Measurements from ENCODE around the gene FSTL4. TPM values are rescaled to one million over a fixed set of nuclear protein-coding genes. Genes with fewer than 3 reads are reported as not detected.

Gene FSTL4
- total RNA-seq, 4 donors from 2014 or later = 0.22 to 0.47 (median 0.27) TPM; not detected in 1

GRCh38 chr5:133455676-133456075 lies 156.7 kb downstream of the FSTL4 start:
- no peak for ATAC-seq
- TF ChIP-seq CTCF (IDR thresholded peaks at IDR 0.05) (no peak), EP300 (IDR thresholded peaks at IDR 0.05) (no peak), POLR2AphosphoS5 (IDR thresholded peaks at IDR 0.05) (no peak), POLR2A (IDR thresholded peaks at IDR 0.05) (no peak)
- no peaks in the 10 kb centered on the region for H3K4me1 ChIP-seq
- H3K27ac ChIP-seq = no peak overlapping the region
- H3K27me3 ChIP-seq = no peaks in the 10 kb centered on the region
- H3K4me3 ChIP-seq = no peak overlapping the region
- no peaks in the 10 kb centered on the region for H3K9me3 ChIP-seq
- 82% methylated on average over 4 of the region's 5 CpGs; no CpG with 5 or more reads in 1 of the 2 donors for WGBS, 2 donors (ENCODE audit: low coverage in 1 of 2)
- no peaks in the 10 kb centered on the region for H3K36me3 ChIP-seq

GRCh38 chr5:133454442-133454841 lies 157.9 kb downstream of the FSTL4 start:
- no peak for ATAC-seq
- no peak for TF ChIP-seq POLR2A (IDR thresholded peaks at IDR 0.05)
- TF ChIP-seq EP300 (IDR thresholded peaks at IDR 0.05) = no peak
- no peak for TF ChIP-seq POLR2AphosphoS5 (IDR thresholded peaks at IDR 0.05)
- no peak for TF ChIP-seq CTCF (IDR thresholded peaks at IDR 0.05)
- WGBS, 2 donors (ENCODE audit: low coverage in 1 of 2) = 71% methylated on average over 2 of the region's 9 CpGs; no CpG with 5 or more reads in 1 of the 2 donors

GRCh38 chr5:133453831-133454230 lies 158.5 kb downstream of the FSTL4 start:
- H3K4me3 ChIP-seq = no peak overlapping the region
- H3K9me3 ChIP-seq = no peaks in the 10 kb centered on the region
- WGBS, 2 donors (ENCODE audit: low coverage in 1 of 2) = 27 to 53% methylated on average over 2 of the region's 2 CpGs
- H3K27me3 ChIP-seq = no peaks in the 10 kb centered on the region
- no peak overlapping the region for H3K27ac ChIP-seq
- TF ChIP-seq EP300 (IDR thresholded peaks at IDR 0.05) = no peak
- no peak for TF ChIP-seq POLR2AphosphoS5 (IDR thresholded peaks at IDR 0.05)
- no peak for TF ChIP-seq POLR2A (IDR thresholded peaks at IDR 0.05)
- no peak for TF ChIP-seq CTCF (IDR thresholded peaks at IDR 0.05)
- ATAC-seq = no peak
- H3K36me3 ChIP-seq = no peaks in the 10 kb centered on the region
- H3K4me1 ChIP-seq = no peaks in the 10 kb centered on the region

More at GRCh38 chr5:133454442-133454841, 157.9 kb downstream of the FSTL4 start:
- H3K27ac ChIP-seq = no peak overlapping the region
- no peaks in the 10 kb centered on the region for H3K4me1 ChIP-seq
- no peaks in the 10 kb centered on the region for H3K27me3 ChIP-seq
- no peak overlapping the region for H3K4me3 ChIP-seq
- H3K9me3 ChIP-seq = no peaks in the 10 kb centered on the region
- H3K36me3 ChIP-seq = no peaks in the 10 kb centered on the region

GRCh38 chr5:133453084-133453780 lies 159.1 kb downstream of the FSTL4 start:
- Histone ChIP-seq H3K27ac (no peak overlapping the region), H3K4me1 (no peaks in the 10 kb centered on the region), H3K27me3 (no peaks in the 10 kb centered on the region), H3K36me3 (no peaks in the 10 kb centered on the region), H3K9me3 (no peaks in the 10 kb centered on the region), H3K4me3 (no peak overlapping the region)
- 84 to 100% methylated on average over 2 of the region's 4 CpGs for WGBS, 2 donors (ENCODE audit: low coverage in 1 of 2)
- no peak for TF ChIP-seq EP300 (IDR thresholded peaks at IDR 0.05)
- TF ChIP-seq CTCF (IDR thresholded peaks at IDR 0.05) = no peak
- TF ChIP-seq POLR2A (IDR thresholded peaks at IDR 0.05) = no peak
- TF ChIP-seq POLR2AphosphoS5 (IDR thresholded peaks at IDR 0.05) = no peak
- ATAC-seq = no peak

GRCh38 chr5:133451926-133452325 lies 160.4 kb downstream of the FSTL4 start:
- Histone ChIP-seq H3K27ac (no peak overlapping the region), H3K27me3 (no peaks in the 10 kb centered on the region), H3K36me3 (no peaks in the 10 kb centered on the region), H3K4me3 (no peak overlapping the region), H3K4me1 (no peaks in the 10 kb centered on the region), H3K9me3 (no peaks in the 10 kb centered on the region)
- WGBS, 2 donors (ENCODE audit: low coverage in 1 of 2) = 50% methylated on average over 1 of the region's 1 CpG; no CpG with 5 or more reads in 1 of the 2 donors
- ATAC-seq = no peak
- TF ChIP-seq POLR2AphosphoS5 (IDR thresholded peaks at IDR 0.05) = no peak
- TF ChIP-seq CTCF (IDR thresholded peaks at IDR 0.05) = no peak
- no peak for TF ChIP-seq POLR2A (IDR thresholded peaks at IDR 0.05)
- TF ChIP-seq EP300 (IDR thresholded peaks at IDR 0.05) = no peak
